CD4-positive, alpha-beta T cell treated with Interleukin-2 at 100 ng/mL for 4 hours (primary cell): ENCODE data around the gene GTF2A2.
A peak's percentile ranks its signal among the peaks of the same experiment; 100 is the strongest.
"Not testable (repeated sequence)": the region's sequence is repeated elsewhere in the genome, so short reads cannot be mapped to it uniquely, and the experiment has no call there.

Experiments
- DNase-seq: peaks from one replicate; pipeline ENCODE4 v3.0.0-alpha.2; 2020; ENCODE audit warnings: low spot score

Gene GTF2A2

GRCh38 chr15:59656897-59657634, at the start of gene GTF2A2:
TSS of gene GTF2A2 (minus strand) at chr15:59657515. CDS start at chr15:59652277, 5,238 bp downstream.
- DNase-seq = peak; percentile 89

GRCh38 chr15:59703979-59704796, 46.9 kb upstream of the GTF2A2 start:
- DNase-seq = no peak

DNA sequence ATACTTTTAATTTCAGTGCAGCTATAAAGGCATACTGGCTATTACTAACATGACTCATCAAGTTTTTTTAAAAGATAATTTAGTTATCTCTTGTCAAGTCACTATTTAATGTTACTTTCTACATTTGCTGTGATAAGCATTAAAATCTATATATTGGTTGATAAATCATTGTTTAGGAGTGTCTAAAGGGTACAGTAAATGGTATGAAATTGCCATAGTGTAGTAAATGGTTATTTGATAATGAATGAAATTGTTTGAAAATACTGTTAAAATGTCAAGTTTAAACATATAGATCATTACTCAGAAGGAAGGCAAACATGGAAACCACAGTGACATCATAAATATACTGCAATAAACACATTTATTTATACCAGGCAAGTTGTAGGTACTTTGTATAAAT, 45.0 kb upstream of the GTF2A2 start:
- DNase-seq = no peak

DNA sequence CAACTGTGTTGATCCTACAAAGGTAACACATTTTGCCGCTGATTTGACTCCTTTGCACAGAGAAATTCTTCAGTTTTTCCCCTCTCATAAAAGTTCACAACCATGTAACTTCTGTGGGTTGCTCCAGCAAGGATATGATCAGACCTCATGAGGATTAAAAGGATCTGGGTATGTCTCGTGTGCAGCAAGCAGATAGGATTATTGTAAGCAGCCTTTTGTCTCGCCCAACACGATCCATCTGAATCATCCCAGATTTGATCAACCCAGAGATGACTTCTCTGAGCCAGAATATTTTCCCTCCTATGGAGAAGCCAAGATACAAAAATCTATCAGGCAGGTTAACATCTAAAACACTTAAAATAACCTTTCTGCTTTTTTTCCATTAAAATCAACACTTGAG, 44.6 kb upstream of the GTF2A2 start:
- no peak for DNase-seq

GRCh38 chr15:59699810-59700431, 42.6 kb upstream of the GTF2A2 start:
- no peak for DNase-seq

DNA sequence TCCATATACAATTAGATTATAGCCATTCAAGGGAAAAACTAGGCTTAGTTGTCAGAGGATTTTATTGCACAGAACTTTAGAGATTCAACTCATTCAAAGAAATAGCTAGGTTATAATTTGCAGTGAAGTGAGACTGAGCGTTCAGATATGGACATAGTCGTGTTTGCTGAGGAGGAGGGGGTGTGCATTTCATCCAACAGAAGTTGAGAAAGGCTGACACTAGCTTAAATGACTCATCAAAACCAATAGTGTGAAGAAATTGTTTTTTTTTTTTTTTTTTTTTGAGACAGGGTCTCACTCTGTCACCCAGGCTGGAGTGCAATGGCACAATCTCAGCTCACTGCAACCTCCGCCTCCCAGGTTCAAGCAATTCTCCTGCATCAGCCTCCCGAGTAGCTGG, 40.8 kb upstream of the GTF2A2 start:
- not testable (repeated sequence) for DNase-seq

- DNase-seq = no peak
Observed at GRCh38 chr15:59696332-59696731, 39.0 kb upstream of the GTF2A2 start.

DNA sequence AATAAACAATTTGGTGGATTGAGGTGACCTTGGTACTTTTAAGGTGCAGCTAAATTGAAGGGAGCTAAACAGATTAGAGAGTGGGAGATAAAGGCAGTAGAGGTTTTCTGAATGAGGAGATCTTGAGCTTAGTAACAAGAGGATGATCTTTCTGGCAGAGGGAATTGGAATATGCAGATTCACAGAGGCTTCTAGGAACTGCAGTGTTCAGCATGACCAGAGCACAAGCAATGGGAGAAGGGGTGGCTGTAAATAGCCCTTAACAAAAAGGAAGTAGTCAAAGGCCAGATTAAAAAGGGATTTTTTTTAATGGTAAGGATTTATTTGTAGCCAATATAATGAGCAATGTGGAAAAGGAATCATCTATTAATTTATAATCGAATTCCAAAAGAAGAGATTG, 37.5 kb upstream of the GTF2A2 start:
- DNase-seq = no peak

- peak; percentile 67 for DNase-seq
Observed at GRCh38 chr15:59691194-59691805, 34.0 kb upstream of the GTF2A2 start.

DNA sequence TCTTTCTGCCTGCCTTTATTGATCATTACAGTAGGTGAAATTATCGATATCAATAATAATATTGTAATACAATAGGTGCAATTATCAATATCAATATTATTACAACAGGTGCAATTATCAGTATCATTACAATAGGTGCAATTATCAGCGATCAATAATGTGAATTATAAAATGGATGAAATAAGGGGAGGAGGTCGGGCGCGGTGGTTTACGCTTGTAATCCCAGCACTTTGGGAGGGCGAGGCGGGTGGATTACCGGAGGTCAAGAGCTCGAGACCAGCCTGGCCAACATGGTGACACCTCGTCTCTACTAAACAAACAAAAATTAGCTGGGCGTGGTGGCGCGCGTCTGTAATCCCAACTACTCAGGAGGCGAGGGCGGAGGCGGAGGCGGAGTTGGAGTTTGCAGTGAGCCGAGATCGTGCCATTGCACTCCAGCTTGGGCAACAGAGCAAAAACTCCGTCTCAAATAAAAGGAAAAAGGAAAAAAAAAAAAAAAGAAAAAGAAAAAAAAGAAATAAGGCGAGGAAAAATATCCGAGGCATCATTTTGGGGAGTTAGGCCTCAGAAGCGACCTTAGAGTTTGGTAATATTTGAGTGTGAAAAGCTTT, 32.4 kb upstream of the GTF2A2 start:
- DNase-seq = peak; percentile 72

DNA sequence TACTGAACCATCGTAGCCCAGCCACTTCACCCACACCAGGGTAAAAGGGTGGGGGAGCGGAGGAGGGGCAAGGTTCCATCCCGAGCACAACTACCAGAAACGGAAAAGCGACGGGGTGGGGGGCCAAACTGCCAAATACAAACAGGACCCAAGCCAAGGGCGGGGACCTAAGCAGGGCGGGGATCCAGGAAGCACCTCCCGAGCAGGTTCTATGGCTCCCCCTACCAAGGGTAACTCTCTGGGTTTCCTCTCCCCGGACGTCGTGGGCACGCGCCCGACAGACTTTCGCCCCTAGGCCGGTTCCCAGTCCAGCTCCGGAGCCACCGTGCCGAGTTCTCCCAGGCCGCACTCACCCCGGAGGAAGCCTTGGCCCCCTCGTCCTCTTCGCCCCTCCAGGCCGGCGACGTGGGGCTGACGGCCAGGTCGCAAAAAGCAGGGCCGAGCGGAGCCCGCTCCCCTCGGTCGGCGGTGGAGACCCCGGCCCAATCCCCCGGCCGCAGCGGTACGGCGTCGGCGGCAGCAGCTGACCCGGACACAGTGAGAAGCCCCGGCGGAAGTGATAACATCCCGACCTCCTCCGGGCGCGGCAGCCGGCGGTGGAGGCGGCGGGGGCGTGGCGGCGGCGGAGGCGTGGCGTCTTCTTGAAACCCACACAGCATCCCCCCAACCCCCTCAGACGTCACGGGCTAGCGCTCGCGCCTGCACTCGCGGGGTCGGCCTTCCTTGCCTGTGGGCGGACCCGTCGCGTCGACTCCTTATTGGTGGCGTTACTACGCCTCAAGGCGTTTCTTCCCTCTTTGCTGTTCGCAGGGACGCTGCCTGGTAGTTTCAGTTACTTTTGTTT, 31.7 kb upstream of the GTF2A2 start, which contains the start of gene BNIP2:
TSS of gene BNIP2 (minus strand) at position 539 of the 844 bp plus-strand sequence. CDS start 6,863 bp downstream, outside the sequence.
- peak; percentile 99 for DNase-seq

GRCh38 chr15:59688423-59688781, 31.1 kb upstream of the GTF2A2 start:
- DNase-seq = peak; percentile 42

GRCh38 chr15:59687836-59688235, 30.5 kb upstream of the GTF2A2 start:
- DNase-seq = peak; percentile 52

- DNase-seq = no peak
Observed at GRCh38 chr15:59686389-59686788, 29.1 kb upstream of the GTF2A2 start.

DNA sequence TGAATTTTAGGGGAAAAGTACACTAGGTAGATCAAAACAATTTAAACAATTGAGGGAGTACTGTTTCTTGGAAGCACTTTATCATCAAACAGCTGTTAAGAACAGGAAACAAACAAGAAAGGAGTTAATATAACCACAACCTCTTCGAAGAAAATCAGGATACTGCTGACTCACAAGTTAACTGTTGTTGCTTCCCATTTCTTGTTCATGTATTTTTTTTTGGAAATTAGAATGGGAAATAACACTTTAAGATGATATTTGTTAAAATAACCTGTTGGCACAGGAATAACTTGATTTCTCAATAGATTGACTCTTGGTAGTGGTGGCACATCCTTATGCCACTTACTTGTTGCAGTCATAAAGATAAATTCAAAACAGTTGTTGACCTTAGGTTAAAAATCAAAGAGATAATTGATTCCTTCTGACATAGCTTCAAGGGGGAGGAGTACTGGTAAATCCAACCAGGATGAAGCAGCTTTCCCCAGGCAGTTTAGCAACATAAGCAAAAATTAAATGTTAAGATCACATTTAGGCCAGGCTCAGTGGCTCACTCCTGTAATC, 28.5 kb upstream of the GTF2A2 start:
- peak; percentile 38 for DNase-seq

- DNase-seq = no peak
Observed at GRCh38 chr15:59680870-59681269, 23.6 kb upstream of the GTF2A2 start.

DNA sequence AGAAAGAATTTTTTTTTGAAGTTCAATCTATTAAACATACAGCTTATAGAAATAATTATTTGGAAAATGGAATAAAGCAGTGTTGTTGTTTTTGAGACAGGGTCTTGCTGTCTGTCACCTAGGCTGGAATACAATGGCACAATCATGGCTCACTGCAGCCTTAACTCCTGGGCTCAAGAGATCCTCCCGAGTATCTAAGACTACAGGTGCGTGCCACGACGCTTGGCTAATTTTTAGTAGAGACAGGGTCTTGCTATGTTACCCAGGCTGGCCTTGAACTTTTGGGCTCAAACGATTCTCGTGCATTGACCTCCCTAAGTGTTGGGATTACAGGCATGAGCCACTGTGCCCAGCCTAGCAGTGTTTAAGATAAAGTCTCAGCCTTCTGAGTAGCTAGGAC, 23.0 kb upstream of the GTF2A2 start:
- DNase-seq = no peak

DNA sequence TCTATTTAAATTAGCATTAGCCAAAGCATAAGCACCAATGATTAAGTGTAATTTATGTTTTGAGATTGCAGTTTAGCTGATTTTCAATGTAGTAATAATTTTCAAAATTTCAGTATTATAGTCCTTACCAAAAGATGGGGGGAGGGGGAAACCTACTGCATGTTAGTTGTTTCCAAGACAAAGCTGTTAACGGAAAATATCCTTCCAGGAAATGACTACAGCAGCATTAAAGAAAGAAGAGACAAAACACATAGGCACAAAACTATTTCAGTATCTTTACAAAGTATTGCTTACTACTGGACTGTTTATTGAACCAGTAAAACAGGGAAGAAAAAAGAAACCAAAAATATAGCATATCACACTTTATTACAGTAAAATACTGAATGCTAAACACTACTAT, 21.3 kb upstream of the GTF2A2 start:
- no peak for DNase-seq

DNA sequence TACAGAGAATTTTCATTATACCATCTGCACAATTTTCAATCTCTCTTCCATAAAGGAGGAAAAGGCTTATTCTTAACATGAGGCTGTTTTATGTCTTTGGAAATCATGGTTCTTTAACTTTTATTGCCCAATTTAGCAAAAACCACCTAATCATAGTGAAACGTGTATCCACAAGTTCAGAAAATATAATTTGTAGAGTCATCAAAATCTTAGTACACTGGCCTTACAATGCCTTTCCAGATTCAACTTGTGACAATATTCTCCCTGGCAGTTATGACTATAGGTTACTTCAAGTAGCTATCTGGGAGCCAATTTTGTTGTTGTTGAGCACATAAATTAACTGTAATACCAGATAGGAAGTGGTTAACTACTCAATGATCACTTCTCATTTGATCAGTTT, 20.9 kb upstream of the GTF2A2 start:
- DNase-seq = no peak

DNA sequence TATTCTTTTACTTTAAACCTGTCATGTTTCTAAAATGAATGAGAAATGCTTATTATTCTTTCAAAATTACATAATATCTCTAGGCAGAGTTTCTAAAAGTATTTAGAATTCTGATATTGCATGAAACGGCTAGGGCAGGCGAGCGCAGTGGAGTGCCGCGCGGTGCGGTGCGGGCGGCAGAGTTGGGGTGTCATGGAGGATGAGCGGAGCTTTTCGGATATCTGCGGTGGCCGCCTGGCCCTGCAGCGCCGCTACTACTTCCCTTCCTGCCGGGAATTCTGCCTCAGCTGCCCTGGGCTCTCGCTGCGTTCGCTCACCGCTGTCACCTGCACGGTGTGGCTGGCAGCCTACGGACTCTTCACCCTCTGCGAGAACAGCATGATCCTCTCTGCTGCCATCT, 19.2 kb upstream of the GTF2A2 start:
- DNase-seq = no peak
